ENCODE measurements around the gene DEFB128.

Gene DEFB128

DNA sequence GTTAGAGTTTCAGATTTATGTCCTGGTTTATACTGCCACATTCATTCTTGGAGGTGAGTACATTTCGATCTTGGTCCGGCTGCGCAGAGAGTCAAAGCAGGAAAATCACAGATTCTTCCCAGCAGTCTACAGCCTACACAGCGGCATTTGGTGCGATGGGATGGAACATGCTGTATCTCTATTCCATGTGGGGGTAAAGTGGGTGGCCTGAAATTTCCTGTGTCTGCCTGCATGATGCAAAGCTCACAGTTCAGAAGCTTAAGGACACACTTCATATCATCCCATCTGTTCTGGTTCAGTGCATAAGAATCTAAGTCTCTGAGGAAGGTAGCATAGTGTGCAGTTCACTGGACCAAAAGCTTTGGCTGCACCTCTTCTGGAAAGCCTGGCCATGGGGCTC lies 32.4 kb downstream of the DEFB128 start, which contains the start of gene DEFB127:
Gene DEFB127, plus strand, starts transcription at position 301 of the 400 bp plus-strand sequence. Its CDS starts 91 bp downstream, at position 392.
- DNase-seq (ENCODE audit: low read depth in 1 of 2, low spot score in 1 of 2): no peak

DNA sequence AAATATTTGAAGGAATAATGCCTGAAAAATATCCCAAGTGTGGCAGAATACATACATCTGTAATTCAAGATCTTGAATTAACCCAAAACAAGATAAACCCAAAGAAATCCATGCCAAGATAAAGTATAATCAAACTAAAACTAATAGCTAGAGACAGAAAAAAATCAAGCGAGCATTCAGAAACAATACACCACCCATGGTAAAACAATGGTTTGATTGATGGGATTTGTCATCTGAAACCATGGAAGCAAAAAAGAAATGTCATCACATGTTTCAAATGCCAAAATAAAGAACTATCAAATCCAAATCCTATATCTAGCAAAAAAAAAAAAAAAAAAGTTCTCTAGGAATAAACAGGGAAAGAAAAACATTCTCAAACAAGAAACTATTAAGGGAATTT lies 37.4 kb downstream of the DEFB128 start:
- no peak for DNase-seq (ENCODE audit: low read depth in 1 of 2, low spot score in 1 of 2)

DNA sequence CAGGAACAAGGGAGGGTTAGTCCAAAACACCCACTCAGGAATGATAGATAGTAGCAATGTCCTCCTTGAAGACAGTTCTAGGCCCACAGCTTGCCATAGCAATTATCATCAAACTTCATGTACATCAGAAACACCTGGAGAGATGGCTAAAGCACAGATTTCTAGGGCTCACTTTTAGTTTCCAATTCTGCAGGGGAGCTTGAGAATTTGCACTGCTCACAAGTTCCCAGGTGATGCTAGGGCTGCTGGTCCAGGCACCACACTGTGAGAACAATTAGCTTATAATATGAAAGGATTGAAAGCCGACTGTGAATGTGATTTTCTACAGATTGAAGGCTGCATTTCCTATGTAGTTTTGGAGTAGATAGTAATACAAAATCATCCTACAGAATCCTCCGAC lies 43.6 kb downstream of the DEFB128 start:
- DNase-seq (ENCODE audit: low read depth in 1 of 2, low spot score in 1 of 2): no peak

DNA sequence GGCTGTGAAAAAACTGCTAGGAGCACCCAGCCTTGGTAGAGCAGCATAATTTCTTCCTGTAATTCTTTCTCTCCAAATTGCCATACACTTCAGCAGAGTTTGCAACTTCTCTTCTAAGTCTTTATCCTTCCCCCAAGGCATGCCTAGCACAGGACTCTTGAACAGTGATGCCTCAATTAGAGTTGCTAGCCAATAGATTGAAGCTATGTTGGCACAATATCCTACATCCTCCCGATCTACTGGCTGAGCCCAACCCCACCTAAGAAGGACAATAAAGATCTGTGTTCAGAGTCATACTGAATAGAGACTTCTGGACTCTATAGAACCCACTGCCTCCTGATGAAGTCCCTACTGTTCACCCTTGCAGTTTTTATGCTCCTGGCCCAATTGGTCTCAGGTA lies 47.2 kb downstream of the DEFB128 start, which contains the start of gene DEFB126:
Gene DEFB126, plus strand, starts transcription at position 301 of the 400 bp plus-strand sequence. Its CDS starts 39 bp downstream, at position 340.
- no peak for DNase-seq (ENCODE audit: low read depth in 1 of 2, low spot score in 1 of 2)
